GM21515 (cell line): Measurements from ENCODE around the gene RAB3IP.
A peak's percentile ranks its signal among the peaks of the same experiment; 100 is the strongest.

Experiments
- ATAC-seq: cut with Tn5 transposase; IDR thresholded peaks from one replicate; pipeline ENCODE4 v1.9.1; 2021; ENCODE audit not compliant: unreplicated experiment

Gene RAB3IP

GRCh38 chr12:69738351-69739286, at the start of gene RAB3IP:
Gene RAB3IP, plus strand, starts transcription at chr12:69738860. Its CDS starts 16,549 bp downstream, at chr12:69755409.
- ATAC-seq: peak; percentile 85

DNA sequence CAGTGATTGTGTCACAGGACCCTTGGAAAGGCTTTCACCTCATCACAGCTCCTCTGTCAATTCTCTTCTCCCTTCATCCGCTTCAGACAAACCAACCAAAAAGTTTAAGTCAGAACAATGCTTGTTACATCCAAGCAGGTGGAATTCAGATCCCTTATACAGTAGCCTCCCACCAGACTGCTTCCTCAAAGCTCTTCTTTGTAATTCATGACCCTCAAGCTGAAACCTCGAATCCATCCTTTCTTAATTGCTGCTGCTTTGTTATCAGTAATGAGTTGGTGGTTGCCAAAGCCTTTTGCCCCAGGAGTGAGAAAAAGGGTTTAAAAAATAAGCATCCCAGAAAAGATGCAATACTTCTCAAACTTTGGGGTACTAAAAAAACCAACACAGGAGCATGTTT, 49.0 kb upstream of the RAB3IP start:
- no peak for ATAC-seq

GRCh38 chr12:69694123-69694522, 44.5 kb upstream of the RAB3IP start:
- ATAC-seq: no peak

DNA sequence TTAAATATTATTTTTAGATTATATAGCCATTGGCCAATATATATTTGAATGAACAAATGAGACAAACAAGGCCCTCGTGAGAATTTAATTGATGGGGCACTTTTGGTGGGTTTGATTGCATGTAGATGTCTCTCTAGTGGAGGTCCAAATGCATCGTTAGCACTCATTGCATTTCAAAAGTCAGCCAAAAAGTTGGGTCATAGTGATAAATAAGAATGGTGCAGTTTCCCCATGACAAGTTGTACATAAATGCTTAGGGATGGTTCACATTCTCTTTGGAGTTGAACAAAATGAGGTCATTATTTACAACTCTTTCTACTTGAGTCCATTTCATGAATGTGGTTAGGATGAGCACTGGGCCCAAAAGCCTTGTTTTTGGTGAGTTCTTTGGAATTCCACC, 40.6 kb upstream of the RAB3IP start:
- no peak for ATAC-seq

- no peak for ATAC-seq
Observed at GRCh38 chr12:69698769-69699540, 39.7 kb upstream of the RAB3IP start, which contains the start of gene BEST3. Gene BEST3, minus strand, starts transcription at chr12:69699303. Its CDS starts 1,505 bp downstream, at chr12:69697798.

GRCh38 chr12:69701826-69702225, 36.8 kb upstream of the RAB3IP start:
- no peak for ATAC-seq

DNA sequence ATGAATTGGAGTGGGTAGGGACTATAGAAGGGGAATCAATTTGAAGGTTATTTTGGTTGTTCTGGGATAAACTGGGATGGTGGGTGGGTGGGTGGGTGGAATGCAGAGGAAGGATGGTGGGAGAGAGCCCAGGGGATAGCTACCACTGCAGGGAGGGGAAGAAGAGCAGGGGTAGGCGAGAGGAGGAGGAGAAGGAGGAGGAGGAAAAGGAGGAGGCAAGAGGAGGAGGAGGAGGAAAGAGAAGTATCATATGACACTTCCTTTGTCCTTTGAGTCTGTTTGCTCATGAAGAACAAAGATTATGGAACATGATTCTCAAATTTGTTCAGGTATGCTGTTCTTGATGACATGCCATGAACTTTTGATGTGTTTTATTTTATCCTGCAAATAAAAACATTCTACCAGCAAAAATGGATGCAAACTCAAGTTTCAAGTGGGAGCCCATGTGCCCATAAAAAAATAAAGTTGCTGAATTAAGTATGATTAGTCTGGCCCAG, 35.5 kb upstream of the RAB3IP start:
- ATAC-seq: no peak

DNA sequence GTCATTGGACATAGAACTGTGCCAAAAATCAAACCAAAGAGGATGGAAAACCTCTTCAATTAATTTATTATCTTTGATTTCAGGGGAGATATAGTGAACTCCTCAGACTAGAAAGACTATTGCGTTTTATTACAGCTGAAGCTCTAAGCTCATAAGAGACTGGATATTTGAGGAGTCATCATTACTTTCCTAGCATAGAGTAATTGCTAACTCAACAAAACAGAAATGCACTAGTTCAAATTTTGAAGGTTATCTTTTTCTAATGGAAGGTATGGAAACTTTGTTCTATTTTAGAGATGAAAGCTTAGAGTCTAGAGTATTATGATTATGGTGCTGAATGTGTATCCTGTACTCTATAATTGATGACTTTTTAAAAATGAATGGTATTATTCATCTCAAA, 34.3 kb upstream of the RAB3IP start:
- ATAC-seq: no peak

DNA sequence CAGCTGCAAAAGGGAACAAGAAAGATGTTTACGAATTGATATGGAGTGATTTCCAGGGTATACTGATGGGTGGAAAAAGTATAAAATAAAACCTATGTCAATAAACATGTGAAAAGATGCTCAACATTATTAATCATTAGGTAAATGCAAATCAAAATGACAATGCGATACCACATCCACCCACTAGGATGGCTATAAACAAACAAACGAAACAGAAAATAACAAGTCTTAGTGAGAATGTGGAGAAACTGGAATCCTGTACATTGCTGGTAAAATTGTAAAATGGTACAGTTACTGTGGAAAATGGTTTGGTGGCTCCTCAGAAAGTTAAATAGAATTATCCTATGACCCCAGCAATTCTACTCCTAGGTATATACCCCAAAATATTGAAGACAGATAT, 30.0 kb upstream of the RAB3IP start:
- no peak for ATAC-seq

- ATAC-seq: no peak
Observed at GRCh38 chr12:69712826-69713225, 25.8 kb upstream of the RAB3IP start.

GRCh38 chr12:69714542-69714941, 24.1 kb upstream of the RAB3IP start:
- ATAC-seq: no peak

DNA sequence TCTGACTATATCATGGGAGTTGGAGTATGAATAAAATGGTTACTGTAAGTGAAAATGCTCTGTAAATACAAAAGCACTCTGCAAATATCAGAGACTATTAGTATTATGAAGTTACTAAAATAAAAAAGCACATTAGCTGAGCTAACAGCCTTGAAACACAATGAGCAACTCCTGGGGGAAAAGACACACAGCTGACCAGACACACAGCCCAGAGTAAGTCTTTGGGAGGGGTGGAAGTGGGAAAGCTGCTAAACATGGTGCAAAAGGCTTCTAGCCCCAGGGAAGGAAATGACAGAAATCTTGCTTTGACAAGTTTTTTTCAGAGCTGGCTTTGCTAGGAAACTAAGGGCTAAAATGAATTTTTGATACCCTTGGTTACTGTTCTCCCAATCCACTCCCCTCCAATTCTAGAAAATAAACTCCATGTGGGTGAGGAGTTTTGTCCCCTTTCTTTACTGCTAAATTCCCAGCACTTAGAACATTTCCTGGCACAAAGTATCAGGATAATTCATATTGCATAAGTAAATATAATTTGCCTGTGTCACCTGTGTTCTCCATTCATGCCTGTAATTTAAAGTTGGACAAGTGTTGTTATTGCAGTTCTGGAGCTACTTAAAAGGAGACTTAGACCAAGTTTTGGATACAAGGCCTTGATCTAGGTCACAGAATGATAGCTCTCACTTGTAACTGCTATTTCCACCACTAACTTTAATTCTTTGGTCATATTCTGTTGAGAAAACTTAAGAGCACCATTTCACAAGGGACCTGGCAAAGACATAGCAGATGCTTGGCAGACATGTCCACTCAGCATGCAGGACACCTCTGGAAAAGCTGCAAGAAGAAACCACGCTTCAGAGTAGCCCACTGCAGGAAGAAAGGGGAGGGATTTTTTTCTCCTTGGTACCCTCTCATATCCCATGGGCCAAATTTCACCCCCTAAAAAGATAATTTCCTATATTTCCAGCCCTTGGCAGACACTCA, 19.0 kb upstream of the RAB3IP start:
- no peak for ATAC-seq

GRCh38 chr12:69720750-69721149, 17.9 kb upstream of the RAB3IP start:
- no peak for ATAC-seq

DNA sequence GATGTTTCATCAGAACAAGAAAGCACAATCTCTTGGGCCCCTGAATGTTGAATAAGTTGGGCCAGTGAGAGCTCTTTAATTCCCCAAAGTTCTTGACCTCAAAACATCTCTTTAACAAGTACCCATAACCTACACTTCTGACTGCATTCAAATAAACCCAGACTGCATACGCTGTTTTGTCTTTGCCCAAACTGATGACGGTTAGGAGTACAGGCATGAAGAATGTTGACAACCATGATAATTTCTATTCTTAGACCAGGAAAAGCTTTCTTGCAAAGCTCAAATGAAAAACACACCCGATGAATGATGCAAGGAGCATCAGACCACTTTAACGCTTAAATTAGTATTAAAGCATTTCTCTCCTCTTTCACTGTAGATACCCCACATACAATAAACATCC, 11.7 kb upstream of the RAB3IP start:
- no peak for ATAC-seq

GRCh38 chr12:69732088-69732487, 6.6 kb upstream of the RAB3IP start:
- no peak for ATAC-seq

DNA sequence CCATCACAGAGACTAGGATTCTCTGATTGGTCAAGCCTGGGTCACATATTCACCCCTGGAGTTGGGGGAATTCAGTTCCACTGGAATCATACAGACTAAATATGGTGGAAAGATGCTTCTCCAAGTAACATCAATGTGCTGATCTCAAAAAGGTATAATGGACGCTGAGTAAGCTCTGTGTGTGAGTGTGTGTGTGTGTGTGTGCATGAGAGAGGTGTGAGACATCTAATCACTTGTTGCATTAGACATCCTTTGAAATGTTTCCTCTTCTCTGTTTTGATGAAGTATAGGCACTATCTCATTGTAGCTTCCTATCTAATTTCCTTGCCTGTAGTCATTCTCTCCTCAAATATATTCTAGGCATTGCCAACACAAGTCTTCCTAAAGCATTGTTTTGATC, 5.0 kb upstream of the RAB3IP start:
- ATAC-seq: no peak

DNA sequence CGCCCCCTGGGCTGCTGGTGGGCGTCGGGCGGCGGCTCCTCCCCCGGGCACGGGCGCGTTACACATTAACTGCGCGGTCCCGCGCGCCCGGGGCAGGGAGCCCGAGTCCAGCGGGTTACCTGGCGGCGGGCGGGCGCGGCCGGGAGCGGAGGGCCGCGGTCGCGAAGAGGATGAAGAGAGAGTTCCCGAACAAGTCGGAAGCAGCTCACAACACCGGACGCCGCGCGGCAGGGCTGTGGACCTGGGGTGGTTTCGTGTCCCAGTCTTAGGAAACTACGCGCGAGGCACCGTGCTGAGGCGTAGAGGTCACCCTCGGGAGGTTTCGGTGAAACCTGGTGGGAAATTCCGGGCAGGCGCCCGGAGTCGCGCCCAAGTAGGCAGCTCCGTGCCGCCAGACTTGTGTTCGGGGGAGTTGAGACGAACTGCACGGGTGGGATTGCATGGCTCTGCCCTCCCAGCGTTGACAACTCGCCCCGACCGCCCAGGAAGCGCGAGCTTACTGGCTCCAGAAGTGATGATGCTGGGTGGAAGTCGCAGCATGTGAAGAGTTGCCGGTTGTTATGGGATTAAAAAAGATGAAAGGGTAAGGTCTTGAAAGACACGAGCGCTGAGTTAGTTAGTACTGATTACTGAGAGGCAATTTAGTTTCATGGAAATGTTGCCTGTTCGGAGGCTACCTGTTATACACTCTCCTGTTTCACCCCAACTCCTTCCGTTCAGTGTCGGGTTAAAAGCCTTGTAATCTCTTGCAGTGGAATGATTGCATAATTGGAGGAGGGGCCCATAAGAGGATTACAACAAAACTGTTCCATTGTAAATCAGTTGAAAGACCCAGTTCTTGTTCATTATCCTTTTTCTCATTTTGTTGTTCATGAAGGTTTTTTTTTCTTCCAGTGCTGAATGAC, 879 bp downstream of the RAB3IP start:
- peak; percentile 43 for ATAC-seq

DNA sequence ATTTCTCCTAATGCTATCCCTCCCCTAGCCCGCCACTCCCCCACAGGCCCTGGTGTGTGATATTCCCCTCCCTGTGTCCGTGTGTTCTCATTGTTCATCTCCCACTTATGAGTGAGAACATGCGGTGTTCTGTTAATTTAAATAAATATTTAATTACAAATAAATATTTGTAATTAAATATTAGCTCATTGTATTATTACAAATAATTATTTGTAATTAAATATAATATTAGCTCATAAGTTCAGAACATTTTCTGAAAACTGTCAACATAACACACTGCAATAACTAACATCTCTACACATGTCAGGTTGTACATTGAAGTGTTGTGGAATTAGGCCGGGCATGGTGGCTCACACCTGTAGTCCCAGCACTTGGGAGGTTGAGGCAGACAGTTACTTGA, 5.4 kb downstream of the RAB3IP start:
- no peak for ATAC-seq

GRCh38 chr12:69751476-69751875, 12.8 kb downstream of the RAB3IP start:
- no peak for ATAC-seq

DNA sequence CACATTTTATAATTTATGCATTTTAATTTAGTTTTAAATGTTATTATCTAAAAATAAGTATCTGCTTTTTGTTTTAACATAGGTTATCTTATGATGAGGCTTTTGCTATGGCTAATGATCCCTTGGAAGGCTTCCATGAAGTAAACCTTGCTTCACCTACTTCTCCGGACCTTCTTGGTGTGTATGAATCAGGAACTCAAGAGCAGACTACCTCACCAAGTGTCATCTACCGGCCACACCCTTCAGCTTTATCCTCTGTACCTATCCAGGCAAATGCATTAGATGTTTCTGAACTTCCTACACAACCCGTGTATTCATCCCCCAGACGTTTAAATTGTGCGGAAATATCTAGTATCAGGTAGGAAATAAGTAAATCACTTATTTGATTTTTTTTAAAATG, 16.6 kb downstream of the RAB3IP start:
- no peak for ATAC-seq
